Uterus (tissue), 2 donors: ENCODE results near the gene CD96.

ENCODE experiments used
- CTCF ChIP-seq, 4 experiments: fragments of 200-600 bp in 2 of 4; fragments of 450-650 bp in 2 of 4; sonication (generic) in 2 of 4; IDR thresholded peaks; one replicate each; pipeline ENCODE4 v1.5.1; 2016 to 2019; ENCODE audit warnings: antibody characterized with exemption in 4 of 4, mild to moderate bottlenecking in 2 of 4, moderate library complexity in 1 of 4
- POLR2A ChIP-seq, 2 donors: fragments of 450-650 bp; IDR thresholded peaks; one replicate each; pipeline ENCODE4 v1.6.1; 2016; ENCODE audit warnings: antibody characterized with exemption in 2 of 2, mild to moderate bottlenecking in 1 of 2, moderate library complexity in 1 of 2

- TF ChIP-seq POLR2A (IDR thresholded peaks at IDR 0.05) (no peak), CTCF (IDR thresholded peaks at IDR 0.05) (no peak)
Measured at GRCh38 chr3:111676211-111677006, 134.4 kb downstream of the CD96 start.
